GM21737 (cell line): Measurements from ENCODE around the gene ATAD1.

ENCODE experiments used
- ATAC-seq: cut with Tn5 transposase; IDR thresholded peaks from one replicate; pipeline ENCODE4 v1.9.1; 2021; ENCODE audit warnings: mild to moderate bottlenecking, moderate library complexity; ENCODE audit not compliant: unreplicated experiment

The ATAD1 gene

GRCh38 chr10:87720665-87721064, 97.4 kb downstream of the ATAD1 start:
- ATAC-seq, result no peak

GRCh38 chr10:87716348-87716670, 101.7 kb downstream of the ATAD1 start:
- no peak for ATAC-seq

- no peak for ATAC-seq
These were observed 102.3 kb downstream of the ATAD1 start for GRCh38 chr10:87715552-87716347.

GRCh38 chr10:87713707-87714106, 104.3 kb downstream of the ATAD1 start:
- ATAC-seq, result no peak

GRCh38 chr10:87712913-87713616, 105.0 kb downstream of the ATAD1 start:
- no peak for ATAC-seq

- ATAC-seq, result no peak
These were observed 110.8 kb downstream of the ATAD1 start for GRCh38 chr10:87707254-87707653.

- no peak for ATAC-seq
These were observed 111.3 kb downstream of the ATAD1 start for GRCh38 chr10:87706731-87707130.

GRCh38 chr10:87705339-87705738, 112.7 kb downstream of the ATAD1 start:
- ATAC-seq, result no peak

- ATAC-seq, result no peak
These were observed 114.3 kb downstream of the ATAD1 start for GRCh38 chr10:87703771-87704170.

GRCh38 chr10:87702973-87703294, 115.1 kb downstream of the ATAD1 start:
- ATAC-seq, result no peak

GRCh38 chr10:87702260-87702972, 115.6 kb downstream of the ATAD1 start:
- no peak for ATAC-seq
